EH (cell line): ENCODE data around the gene ATP6V1B1.

Experiments used
- DNase-seq: peaks from one replicate; pipeline ENCODE4 v3.0.0-alpha.2; 2015; ENCODE audit warnings: low read depth

The ATP6V1B1 gene

GRCh38 chr2:70901227-70902066 lies 34.3 kb upstream of the ATP6V1B1 start:
- DNase-seq = peak; percentile 41

- peak; percentile 26 for DNase-seq
Observed at GRCh38 chr2:70902067-70902442, 33.6 kb upstream of the ATP6V1B1 start.

GRCh38 chr2:70902579-70902978 lies 33.1 kb upstream of the ATP6V1B1 start:
- no peak for DNase-seq

GRCh38 chr2:70903171-70903570 lies 32.5 kb upstream of the ATP6V1B1 start:
- no peak for DNase-seq

GRCh38 chr2:70903641-70904340 lies 31.9 kb upstream of the ATP6V1B1 start:
- no peak for DNase-seq

GRCh38 chr2:70904371-70905216 lies 31.1 kb upstream of the ATP6V1B1 start:
- DNase-seq = no peak

- DNase-seq = no peak
Observed at GRCh38 chr2:70905443-70906421, 30.0 kb upstream of the ATP6V1B1 start.

GRCh38 chr2:70906439-70907005 lies 29.2 kb upstream of the ATP6V1B1 start:
- DNase-seq = no peak

GRCh38 chr2:70907130-70908057 lies 28.3 kb upstream of the ATP6V1B1 start:
- DNase-seq = peak; percentile 21

- DNase-seq = no peak
Observed at GRCh38 chr2:70916291-70916690, 19.4 kb upstream of the ATP6V1B1 start.

GRCh38 chr2:70918016-70918415 lies 17.7 kb upstream of the ATP6V1B1 start:
- no peak for DNase-seq

- DNase-seq = peak; percentile 81
Observed at GRCh38 chr2:70919672-70920366, 15.9 kb upstream of the ATP6V1B1 start.

- DNase-seq = no peak
Observed at GRCh38 chr2:70920367-70920715, 15.4 kb upstream of the ATP6V1B1 start.

- no peak for DNase-seq
Observed at GRCh38 chr2:70921031-70921430, 14.7 kb upstream of the ATP6V1B1 start.

GRCh38 chr2:70921839-70922234 lies 13.9 kb upstream of the ATP6V1B1 start:
- peak; percentile 40 for DNase-seq

GRCh38 chr2:70922235-70923234 lies 13.2 kb upstream of the ATP6V1B1 start:
- no peak for DNase-seq

GRCh38 chr2:70923378-70924015 lies 12.2 kb upstream of the ATP6V1B1 start:
- no peak for DNase-seq

- DNase-seq = no peak
Observed at GRCh38 chr2:70926042-70926441, 9.7 kb upstream of the ATP6V1B1 start.
